T-helper 1 cell treated with Interleukin-12 subunit alpha and Interleukin-12 subunit beta and Interleukin-4 antibody, amounts not matched to agents 30 μg/mL and 1 μg/mL, for 36 hours (primary cell): Measurements from ENCODE around the gene CCL22.
"Not testable (repeated sequence)": the region's sequence is repeated elsewhere in the genome, so short reads cannot be mapped to it uniquely, and the experiment has no call there.

Experiments
- H3K27ac Mint-ChIP-seq: one replicate; pipeline ENCODE4 v1.8.0; 2021; ENCODE audit warnings: mild to moderate bottlenecking, mixed read lengths
- H3K27me3 Mint-ChIP-seq: one replicate; pipeline ENCODE4 v1.8.0; 2021; ENCODE audit warnings: low read depth, mixed read lengths
- H3K36me3 Mint-ChIP-seq: one replicate; pipeline ENCODE4 v1.8.0; 2021; ENCODE audit warnings: low read depth, mixed read lengths
- H3K4me1 Mint-ChIP-seq: one replicate; pipeline ENCODE4 v1.8.0; 2021; ENCODE audit warnings: low read depth, mixed read lengths
- H3K4me3 Mint-ChIP-seq: one replicate; pipeline ENCODE4 v1.8.0; 2021; ENCODE audit warnings: mild to moderate bottlenecking, moderate library complexity, mixed read lengths
- H3K9me3 Mint-ChIP-seq: one replicate; pipeline ENCODE4 v1.8.0; 2021; ENCODE audit warnings: mixed read lengths

CCL22 gene

GRCh38 chr16:57390636-57391295 lies 32.2 kb downstream of the CCL22 start:
- Mint-ChIP-seq H3K36me3 (no peaks in the 10 kb centered on the region), H3K9me3 (no peaks in the 10 kb centered on the region), H3K4me1 (no peaks in the 10 kb centered on the region), H3K27ac (no peak overlapping the region), H3K27me3 (peaks cover 3% of the 10 kb centered on the region), H3K4me3 (no peak overlapping the region)

- no peak overlapping the region for H3K27ac Mint-ChIP-seq
- H3K4me3 Mint-ChIP-seq, result no peak overlapping the region
- H3K4me1 Mint-ChIP-seq, result no peaks in the 10 kb centered on the region
- H3K27me3 Mint-ChIP-seq, result peaks cover 3% of the 10 kb centered on the region
- H3K36me3 Mint-ChIP-seq, result no peaks in the 10 kb centered on the region
- no peaks in the 10 kb centered on the region for H3K9me3 Mint-ChIP-seq
These were observed 32.7 kb downstream of the CCL22 start for GRCh38 chr16:57391300-57391699.

- Mint-ChIP-seq H3K27ac (no peak overlapping the region), H3K9me3 (no peaks in the 10 kb centered on the region), H3K36me3 (no peaks in the 10 kb centered on the region), H3K4me3 (no peak overlapping the region), H3K4me1 (no peaks in the 10 kb centered on the region), H3K27me3 (peaks cover 3% of the 10 kb centered on the region)
These were observed 33.1 kb downstream of the CCL22 start for GRCh38 chr16:57391708-57392107.

GRCh38 chr16:57392694-57393093 lies 34.1 kb downstream of the CCL22 start:
- no peak overlapping the region for H3K4me3 Mint-ChIP-seq
- no peak overlapping the region for H3K27ac Mint-ChIP-seq
- no peaks in the 10 kb centered on the region for H3K4me1 Mint-ChIP-seq
- no peaks in the 10 kb centered on the region for H3K36me3 Mint-ChIP-seq
- H3K9me3 Mint-ChIP-seq, result no peaks in the 10 kb centered on the region
- H3K27me3 Mint-ChIP-seq, result peaks cover 3% of the 10 kb centered on the region

- H3K27me3 Mint-ChIP-seq, result peaks cover 3% of the 10 kb centered on the region
- H3K27ac Mint-ChIP-seq, result no peak overlapping the region
- no peaks in the 10 kb centered on the region for H3K9me3 Mint-ChIP-seq
- H3K4me3 Mint-ChIP-seq, result no peak overlapping the region
- H3K4me1 Mint-ChIP-seq, result no peaks in the 10 kb centered on the region
- no peaks in the 10 kb centered on the region for H3K36me3 Mint-ChIP-seq
These were observed 35.9 kb downstream of the CCL22 start for GRCh38 chr16:57394444-57394843.

- Mint-ChIP-seq H3K4me3 (no peak overlapping the region), H3K27me3 (peaks cover 3% of the 10 kb centered on the region), H3K27ac (no peak overlapping the region), H3K36me3 (no peaks in the 10 kb centered on the region), H3K4me1 (no peaks in the 10 kb centered on the region), H3K9me3 (no peaks in the 10 kb centered on the region)
These were observed 36.4 kb downstream of the CCL22 start for GRCh38 chr16:57395026-57395425.

- Mint-ChIP-seq H3K9me3 (no peaks in the 10 kb centered on the region), H3K27me3 (no peaks in the 10 kb centered on the region), H3K36me3 (no peaks in the 10 kb centered on the region), H3K4me3 (no peak overlapping the region), H3K4me1 (no peaks in the 10 kb centered on the region), H3K27ac (no peak overlapping the region)
These were observed 38.2 kb downstream of the CCL22 start for GRCh38 chr16:57396786-57397185.

- not testable (repeated sequence) for H3K36me3 Mint-ChIP-seq, H3K27me3 Mint-ChIP-seq, H3K27ac Mint-ChIP-seq, H3K4me1 Mint-ChIP-seq, H3K4me3 Mint-ChIP-seq, H3K9me3 Mint-ChIP-seq
These were observed 38.9 kb downstream of the CCL22 start for GRCh38 chr16:57397493-57397892.

GRCh38 chr16:57401943-57402640 lies 43.5 kb downstream of the CCL22 start:
- no peaks in the 10 kb centered on the region for H3K9me3 Mint-ChIP-seq
- H3K4me3 Mint-ChIP-seq, result no peak overlapping the region
- no peak overlapping the region for H3K27ac Mint-ChIP-seq
- H3K4me1 Mint-ChIP-seq, result no peaks in the 10 kb centered on the region
- no peaks in the 10 kb centered on the region for H3K36me3 Mint-ChIP-seq
- peaks cover 6% of the 10 kb centered on the region for H3K27me3 Mint-ChIP-seq

GRCh38 chr16:57403965-57404817 lies 45.6 kb downstream of the CCL22 start, which contains the start of gene CCL17:
TSS of gene CCL17 (plus strand) at chr16:57404767. CDS start at chr16:57413933, 9,166 bp downstream.
- H3K36me3 Mint-ChIP-seq, result no peaks in the 10 kb centered on the region
- H3K27ac Mint-ChIP-seq, result no peak within 1 kb of the TSS
- H3K9me3 Mint-ChIP-seq, result no peaks in the 10 kb centered on the region
- no peak within 1 kb of the TSS for H3K4me3 Mint-ChIP-seq
- peaks cover 3% of the 10 kb centered on the region for H3K4me1 Mint-ChIP-seq
- peaks cover 6% of the 10 kb centered on the region for H3K27me3 Mint-ChIP-seq

GRCh38 chr16:57405097-57405496 lies 46.5 kb downstream of the CCL22 start:
- H3K4me3 Mint-ChIP-seq, result no peak overlapping the region
- H3K36me3 Mint-ChIP-seq, result no peaks in the 10 kb centered on the region
- peaks cover 3% of the 10 kb centered on the region for H3K4me1 Mint-ChIP-seq
- H3K27ac Mint-ChIP-seq, result no peak overlapping the region
- H3K9me3 Mint-ChIP-seq, result no peaks in the 10 kb centered on the region
- H3K27me3 Mint-ChIP-seq, result peaks cover 6% of the 10 kb centered on the region

GRCh38 chr16:57406881-57407280 lies 48.3 kb downstream of the CCL22 start:
- no peaks in the 10 kb centered on the region for H3K9me3 Mint-ChIP-seq
- H3K27me3 Mint-ChIP-seq, result peaks cover 6% of the 10 kb centered on the region
- H3K36me3 Mint-ChIP-seq, result no peaks in the 10 kb centered on the region
- no peak overlapping the region for H3K27ac Mint-ChIP-seq
- no peak overlapping the region for H3K4me3 Mint-ChIP-seq
- peaks cover 3% of the 10 kb centered on the region for H3K4me1 Mint-ChIP-seq

GRCh38 chr16:57407521-57408353 lies 49.2 kb downstream of the CCL22 start:
- no peaks in the 10 kb centered on the region for H3K9me3 Mint-ChIP-seq
- H3K4me3 Mint-ChIP-seq, result no peak overlapping the region
- no peaks in the 10 kb centered on the region for H3K36me3 Mint-ChIP-seq
- H3K27ac Mint-ChIP-seq, result no peak overlapping the region
- H3K27me3 Mint-ChIP-seq, result peaks cover 6% of the 10 kb centered on the region
- peaks cover 3% of the 10 kb centered on the region for H3K4me1 Mint-ChIP-seq

- Mint-ChIP-seq H3K4me3 (no peak overlapping the region), H3K27ac (no peak overlapping the region)
These were observed 50.5 kb downstream of the CCL22 start for GRCh38 chr16:57409065-57409464.

More at GRCh38 chr16:57409065-57409464, 50.5 kb downstream of the CCL22 start:
- Mint-ChIP-seq H3K4me1 (peaks cover 3% of the 10 kb centered on the region), H3K9me3 (no peaks in the 10 kb centered on the region), H3K36me3 (no peaks in the 10 kb centered on the region), H3K27me3 (peaks cover 6% of the 10 kb centered on the region)
